A549 (cell line): ENCODE data around the gene ZNF530.

ENCODE experiments used
- BHLHE40 ChIP-seq: IDR thresholded peaks from 2 replicates; pipeline ENCODE4 v1.6.1; 2012; ENCODE audit warnings: low read depth, low read length, inconsistent platforms
- GATA3 ChIP-seq: IDR thresholded peaks from 2 replicates; pipeline ENCODE4 v1.6.1; 2012; ENCODE audit warnings: borderline replicate concordance
- HOXA7 ChIP-seq: fragments of 250-450 bp; sonication (Bioruptor Pico); IDR thresholded peaks from 2 replicates; pipeline ENCODE4 v1.5.0; 2020; ENCODE audit warnings: mild to moderate bottlenecking, moderate library complexity
- KDM5A ChIP-seq: fragments of 200-600 bp; sonication (generic); IDR thresholded peaks from 2 replicates; pipeline ENCODE4 v1.6.1; 2016; ENCODE audit warnings: antibody characterized with exemption, mild to moderate bottlenecking
- MYC ChIP-seq: IDR thresholded peaks from 2 replicates; pipeline ENCODE4 v1.6.1; 2012; ENCODE audit warnings: mild to moderate bottlenecking, inconsistent platforms, low read length, improper control_type of control experiment, borderline replicate concordance
- PHF8 ChIP-seq: fragments of 200-600 bp; sonication (generic); IDR thresholded peaks from 2 replicates; pipeline ENCODE4 v1.6.1; 2016; ENCODE audit warnings: low read depth, mild to moderate bottlenecking, antibody characterized with exemption, moderate library complexity, borderline replicate concordance
- POLR2A ChIP-seq: IDR thresholded peaks from 2 replicates; pipeline ENCODE4 v1.6.1; 2012; ENCODE audit warnings: mild to moderate bottlenecking, low read length
- RAD21 ChIP-seq, 2 experiments: fragments of >200 bp in 1 of 2; sonication (Bioruptor Twin) in 1 of 2; formaldehyde crosslinking in 1 of 2; IDR thresholded peaks in 1 of 2; conservative IDR thresholded peaks in 1 of 2; 2 replicates in 1 of 2; 3 replicates in 1 of 2; pipeline ENCODE4 v1.6.1; 2012 to 2018; ENCODE audit warnings: inconsistent platforms in 1 of 2
- TF ChIP-seq, protein P1 (sequence below): fragments of >200 bp; sonication (Bioruptor Twin); formaldehyde crosslinking; IDR thresholded peaks from 3 replicates; pipeline ENCODE4 v1.5.1; 2016

DNA sequence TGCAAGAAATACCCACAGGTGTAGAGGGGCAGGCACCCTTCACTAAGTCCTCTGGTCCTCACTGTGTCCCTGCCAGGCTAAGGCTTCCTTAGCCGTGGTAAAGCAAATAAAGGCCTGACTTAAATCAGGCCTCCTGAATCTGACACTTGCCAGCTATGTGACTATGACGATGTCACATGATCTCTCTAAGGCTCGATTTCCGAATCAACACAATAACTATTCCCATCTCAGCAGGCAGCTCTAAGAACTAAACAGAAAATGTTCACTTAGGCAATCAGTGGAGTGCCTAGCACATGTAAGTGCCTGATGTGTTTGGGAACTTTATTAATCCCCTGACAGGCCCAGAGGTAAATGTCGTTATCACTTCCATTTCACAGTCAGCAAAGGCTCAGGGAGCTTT, 42.0 kb upstream of the ZNF530 start:
- TF ChIP-seq MYC (no peak), BHLHE40 (no peak), GATA3 (no peak), HOXA7 (CRISPR knock-in tag) (no peak), POLR2A (no peak), RAD21 (conservative IDR thresholded peaks at IDR 0.05 in 1 of 2, IDR thresholded peaks at IDR 0.05 in 1 of 2) (no peak), PHF8 (no peak), KDM5A (no peak)
- TF ChIP-seq, protein P1, sequence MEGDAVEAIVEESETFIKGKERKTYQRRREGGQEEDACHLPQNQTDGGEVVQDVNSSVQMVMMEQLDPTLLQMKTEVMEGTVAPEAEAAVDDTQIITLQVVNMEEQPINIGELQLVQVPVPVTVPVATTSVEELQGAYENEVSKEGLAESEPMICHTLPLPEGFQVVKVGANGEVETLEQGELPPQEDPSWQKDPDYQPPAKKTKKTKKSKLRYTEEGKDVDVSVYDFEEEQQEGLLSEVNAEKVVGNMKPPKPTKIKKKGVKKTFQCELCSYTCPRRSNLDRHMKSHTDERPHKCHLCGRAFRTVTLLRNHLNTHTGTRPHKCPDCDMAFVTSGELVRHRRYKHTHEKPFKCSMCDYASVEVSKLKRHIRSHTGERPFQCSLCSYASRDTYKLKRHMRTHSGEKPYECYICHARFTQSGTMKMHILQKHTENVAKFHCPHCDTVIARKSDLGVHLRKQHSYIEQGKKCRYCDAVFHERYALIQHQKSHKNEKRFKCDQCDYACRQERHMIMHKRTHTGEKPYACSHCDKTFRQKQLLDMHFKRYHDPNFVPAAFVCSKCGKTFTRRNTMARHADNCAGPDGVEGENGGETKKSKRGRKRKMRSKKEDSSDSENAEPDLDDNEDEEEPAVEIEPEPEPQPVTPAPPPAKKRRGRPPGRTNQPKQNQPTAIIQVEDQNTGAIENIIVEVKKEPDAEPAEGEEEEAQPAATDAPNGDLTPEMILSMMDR, result no peak
